Mammary epithelial cell (primary cell): ENCODE measurements around the gene P2RY14.
"Not testable (repeated sequence)": the region's sequence is repeated elsewhere in the genome, so short reads cannot be mapped to it uniquely, and the experiment has no call there.

ENCODE experiments used
- EZH2 ChIP-seq: IDR thresholded peaks from 2 replicates; pipeline ENCODE4 v1.6.1; 2012; ENCODE audit warnings: low read length, inconsistent platforms, borderline replicate concordance
- TF ChIP-seq, protein P1 (sequence below), 2 donors: IDR thresholded peaks in 1 of 2; conservative IDR thresholded peaks in 1 of 2; 2 replicates each; pipeline ENCODE4 v1.5.1; 2011 to 2012; ENCODE audit warnings: inconsistent platforms in 2 of 2, low read length in 2 of 2, mild to moderate bottlenecking in 2 of 2, control low read depth in 1 of 2, low read depth in 1 of 2; ENCODE audit not compliant: insufficient read depth in 1 of 2; ENCODE audit errors: extremely low read depth in 1 of 2

DNA sequence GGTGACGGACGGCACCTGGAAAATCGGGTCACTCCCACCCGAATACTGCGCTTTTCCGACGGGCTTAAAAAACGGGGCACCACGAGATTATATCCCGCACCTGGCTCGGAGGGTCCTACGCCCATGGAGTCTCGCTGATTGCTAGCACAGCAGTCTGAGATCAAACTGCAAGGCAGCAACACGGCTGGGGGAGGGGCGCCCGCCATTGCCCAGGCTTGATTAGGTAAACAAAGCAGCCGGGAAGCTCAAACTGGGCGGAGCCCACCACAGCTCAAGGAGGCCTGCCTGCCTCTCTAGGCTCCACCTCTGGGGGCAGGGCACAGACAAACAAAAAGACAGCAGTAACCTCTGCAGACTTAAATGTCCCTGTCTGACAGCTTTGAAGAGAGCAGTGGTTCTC lies 36.3 kb downstream of the P2RY14 start:
- TF ChIP-seq, protein P1, sequence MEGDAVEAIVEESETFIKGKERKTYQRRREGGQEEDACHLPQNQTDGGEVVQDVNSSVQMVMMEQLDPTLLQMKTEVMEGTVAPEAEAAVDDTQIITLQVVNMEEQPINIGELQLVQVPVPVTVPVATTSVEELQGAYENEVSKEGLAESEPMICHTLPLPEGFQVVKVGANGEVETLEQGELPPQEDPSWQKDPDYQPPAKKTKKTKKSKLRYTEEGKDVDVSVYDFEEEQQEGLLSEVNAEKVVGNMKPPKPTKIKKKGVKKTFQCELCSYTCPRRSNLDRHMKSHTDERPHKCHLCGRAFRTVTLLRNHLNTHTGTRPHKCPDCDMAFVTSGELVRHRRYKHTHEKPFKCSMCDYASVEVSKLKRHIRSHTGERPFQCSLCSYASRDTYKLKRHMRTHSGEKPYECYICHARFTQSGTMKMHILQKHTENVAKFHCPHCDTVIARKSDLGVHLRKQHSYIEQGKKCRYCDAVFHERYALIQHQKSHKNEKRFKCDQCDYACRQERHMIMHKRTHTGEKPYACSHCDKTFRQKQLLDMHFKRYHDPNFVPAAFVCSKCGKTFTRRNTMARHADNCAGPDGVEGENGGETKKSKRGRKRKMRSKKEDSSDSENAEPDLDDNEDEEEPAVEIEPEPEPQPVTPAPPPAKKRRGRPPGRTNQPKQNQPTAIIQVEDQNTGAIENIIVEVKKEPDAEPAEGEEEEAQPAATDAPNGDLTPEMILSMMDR (conservative IDR thresholded peaks at IDR 0.05 in 1 of 2, IDR thresholded peaks at IDR 0.05 in 1 of 2; ENCODE audit: extremely low read depth in 1 of 2, insufficient read depth in 1 of 2, low read depth in 1 of 2, low read length in 2 of 2), result not testable (repeated sequence)
- TF ChIP-seq EZH2, result not testable (repeated sequence)
